GM10248 (cell line): ENCODE measurements around the gene HAL.

Experiments used
- CTCF ChIA-PET: fragments of 300-600 bp; sonication (Branson Sonifier 250); formaldehyde crosslinking; extraction: SDS; loops from one replicate; lab custom pipeline; 2021; ENCODE audit warnings: antibody characterized with exemption; lab: Yijun Ruan, JAX
- POLR2A ChIA-PET: fragments of 350-650 bp; sonication (Branson Sonifier 250); formaldehyde crosslinking; extraction: SDS; loops from one replicate; lab custom pipeline; 2020; ENCODE audit warnings: antibody characterized with exemption; lab: Yijun Ruan, JAX
- DNase-seq: peaks from one replicate; pipeline ENCODE4 v3.0.0; 2012; ENCODE audit errors: extremely low spot score
- CTCF ChIP-seq: IDR thresholded peaks from 2 replicates; pipeline ENCODE4 v1.5.1; 2012; ENCODE audit warnings: mild to moderate bottlenecking, low read depth; ENCODE audit errors: extremely low read depth, missing control alignments, control extremely low read depth

HAL gene

GRCh38 chr12:95990136-95990535, 6.0 kb downstream of the HAL start:
- no peak for TF ChIP-seq CTCF
- POLR2A ChIA-PET = no interaction called here
- CTCF ChIA-PET = interaction anchor here (1.4 to 1.5 kb wide), 2 partner anchors 9 to 73 kb away, joined by 3 to 17 read pairs; no protein-coding TSS in a partner anchor
- no peak for DNase-seq

- ChIA-PET CTCF (interaction anchor here (1.4 to 1.5 kb wide), 2 partner anchors 9 to 73 kb away, joined by 3 to 17 read pairs; no protein-coding TSS in a partner anchor), POLR2A (no interaction called here)
- no peak for TF ChIP-seq CTCF
- DNase-seq = no peak
Measured at GRCh38 chr12:95989504-95990123, 6.5 kb downstream of the HAL start.

GRCh38 chr12:95988506-95989275, 7.5 kb downstream of the HAL start:
- TF ChIP-seq CTCF = no peak
- no peak for DNase-seq
- ChIA-PET POLR2A (no interaction called here), CTCF (interaction anchor here (0.7 kb wide), 1 partner anchor 10 kb away, joined by 5 read pairs; no protein-coding TSS in a partner anchor)

GRCh38 chr12:95986635-95987570, 9.2 kb downstream of the HAL start:
- no peak for TF ChIP-seq CTCF
- CTCF ChIA-PET = interaction anchor here (1.0 to 2.3 kb wide), 2 partner anchors 10 to 12 kb away, joined by 3 to 11 read pairs; no protein-coding TSS in a partner anchor
- POLR2A ChIA-PET = no interaction called here
- DNase-seq = no peak

GRCh38 chr12:95984682-95985081, 11.5 kb downstream of the HAL start:
- CTCF ChIA-PET = no interaction called here
- POLR2A ChIA-PET = no interaction called here
- no peak for DNase-seq
- no peak for TF ChIP-seq CTCF

- no peak for TF ChIP-seq CTCF
- POLR2A ChIA-PET = no interaction called here
- no peak for DNase-seq
- CTCF ChIA-PET = interaction anchor here (2.0 kb wide), 1 partner anchor 10 kb away, joined by 5 read pairs; no protein-coding TSS in a partner anchor
Measured at GRCh38 chr12:95982602-95983001, 13.5 kb downstream of the HAL start.
